NCI-H82 (cell line): ENCODE data around the gene NPHP1.
A peak's percentile ranks its signal among the peaks of the same experiment; 100 is the strongest.
"Not testable (repeated sequence)": the region's sequence is repeated elsewhere in the genome, so short reads cannot be mapped to it uniquely, and the experiment has no call there.

Experiments used
- DNase-seq: peaks from one replicate; lab custom pipeline; 2025; lab: John Stamatoyannopoulos, UW

The NPHP1 gene

GRCh38 chr2:110197452-110197851 is 7.4 kb downstream of the NPHP1 start:
- DNase-seq: peak; percentile 38

GRCh38 chr2:110190169-110190568 is 14.6 kb downstream of the NPHP1 start:
- DNase-seq: not testable (repeated sequence)

- no peak for DNase-seq
Measured at GRCh38 chr2:110182449-110182848, 22.4 kb downstream of the NPHP1 start.

GRCh38 chr2:110180036-110180435 is 24.8 kb downstream of the NPHP1 start:
- no peak for DNase-seq

GRCh38 chr2:110173523-110173922 is 31.3 kb downstream of the NPHP1 start:
- no peak for DNase-seq

- no peak for DNase-seq
Measured at GRCh38 chr2:110172506-110172905, 32.3 kb downstream of the NPHP1 start.

GRCh38 chr2:110170102-110170501 is 34.7 kb downstream of the NPHP1 start:
- DNase-seq: no peak

- no peak for DNase-seq
Measured at GRCh38 chr2:110167326-110168000, 37.4 kb downstream of the NPHP1 start.

GRCh38 chr2:110166266-110166665 is 38.5 kb downstream of the NPHP1 start:
- no peak for DNase-seq

- DNase-seq: peak; percentile 60
Measured at GRCh38 chr2:110157153-110157793, 47.5 kb downstream of the NPHP1 start.

GRCh38 chr2:110154828-110155227 is 50.0 kb downstream of the NPHP1 start:
- not testable (repeated sequence) for DNase-seq

- DNase-seq: not testable (repeated sequence)
Measured at GRCh38 chr2:110154188-110154587, 50.6 kb downstream of the NPHP1 start.

- no peak for DNase-seq
Measured at GRCh38 chr2:110153416-110153815, 51.4 kb downstream of the NPHP1 start.

- no peak for DNase-seq
Measured at GRCh38 chr2:110152943-110153342, 51.9 kb downstream of the NPHP1 start.

GRCh38 chr2:110149330-110150220 is 55.2 kb downstream of the NPHP1 start:
- no peak for DNase-seq

- no peak for DNase-seq
Measured at GRCh38 chr2:110146945-110147332, 57.9 kb downstream of the NPHP1 start.

- DNase-seq: no peak
Measured at GRCh38 chr2:110146183-110146944, 58.4 kb downstream of the NPHP1 start.

- DNase-seq: no peak
Measured at GRCh38 chr2:110143982-110144381, 60.8 kb downstream of the NPHP1 start.

GRCh38 chr2:110140401-110140800 is 64.4 kb downstream of the NPHP1 start:
- DNase-seq: no peak

- no peak for DNase-seq
Measured at GRCh38 chr2:110134025-110134424, 70.8 kb downstream of the NPHP1 start.

GRCh38 chr2:110131166-110131565 is 73.6 kb downstream of the NPHP1 start:
- no peak for DNase-seq

GRCh38 chr2:110130757-110131156 is 74.1 kb downstream of the NPHP1 start:
- DNase-seq: no peak
